HL-60 (cell line): ENCODE measurements around the gene SPOCK2.

Experiments
- DNase-seq, 2 experiments: peaks; one replicate each; pipeline ENCODE4 v3.0.0-alpha.2; 2010 to 2020; ENCODE audit warnings: low read depth in 1 of 2, low spot score in 1 of 2
- H3K27ac ChIP-seq: fragments of 250-450 bp; sonication (Bioruptor Pico); replicated peaks from 2 replicates; pipeline ENCODE4 v1.5.1; 2020; ENCODE audit warnings: mild to moderate bottlenecking, moderate library complexity
- H3K27me3 ChIP-seq: fragments of 250-450 bp; sonication (Bioruptor Pico); 2 replicates; pipeline ENCODE4 v1.5.1; 2021; ENCODE audit warnings: mild to moderate bottlenecking, moderate library complexity; ENCODE audit not compliant: insufficient read depth, poor library complexity, severe bottlenecking
- H3K4me3 ChIP-seq: replicated peaks from 2 replicates; pipeline ENCODE4 v1.5.1; 2011; ENCODE audit warnings: mild to moderate bottlenecking, control low read depth, low read length; ENCODE audit not compliant: insufficient read depth
- CTCF ChIP-seq: IDR thresholded peaks from one replicate; pipeline ENCODE4 v1.5.1; 2011; ENCODE audit warnings: low read length, control low read depth, inconsistent platforms; ENCODE audit not compliant: insufficient read depth
- GABPA ChIP-seq: IDR thresholded peaks from 2 replicates; pipeline ENCODE4 v1.6.1; 2012; ENCODE audit warnings: low read depth
- POLR2AphosphoS5 ChIP-seq: IDR thresholded peaks from 2 replicates; pipeline ENCODE4 v1.6.1; 2012; ENCODE audit warnings: low read depth
- SPI1 ChIP-seq: IDR thresholded peaks from 2 replicates; pipeline ENCODE4 v1.6.1; 2012; ENCODE audit warnings: low read depth, mild to moderate bottlenecking, borderline replicate concordance
- TF ChIP-seq, protein P1 (sequence below): IDR thresholded peaks from 2 replicates; pipeline ENCODE4 v1.6.1; 2012; ENCODE audit warnings: low read depth; ENCODE audit not compliant: insufficient replicate concordance

The SPOCK2 gene

DNA sequence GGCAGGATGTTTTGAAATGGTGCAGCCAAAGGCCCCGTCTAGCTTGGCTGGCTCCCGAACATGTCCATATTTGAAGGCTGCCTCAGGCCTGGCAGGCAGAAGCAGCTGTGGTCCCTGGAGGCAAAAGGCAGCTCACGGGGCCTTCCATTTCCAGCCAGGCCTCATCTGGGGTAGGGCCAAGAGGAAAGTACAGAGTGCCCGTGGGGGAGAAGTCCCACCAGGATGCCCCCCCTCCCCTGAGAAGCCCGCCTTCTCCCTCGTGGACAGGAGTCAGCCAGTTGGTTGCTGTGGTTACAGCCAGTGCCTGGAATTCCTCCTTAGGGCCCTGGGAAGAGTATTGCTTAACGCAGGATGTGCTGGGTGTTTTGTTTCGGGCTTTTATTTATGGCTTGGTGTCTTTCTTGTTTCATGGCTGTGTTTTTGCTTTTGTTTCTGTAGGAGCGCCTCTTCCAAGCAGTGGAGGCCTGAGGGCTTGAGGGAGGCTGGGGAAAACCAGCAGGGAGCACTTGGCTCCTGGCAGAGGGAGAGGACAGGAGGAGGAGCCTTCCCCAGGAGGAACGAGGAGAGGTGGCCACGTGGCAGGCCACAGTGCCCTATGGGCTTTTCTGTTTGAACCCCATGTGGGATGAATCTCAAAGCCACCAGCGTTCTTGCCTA, 78.8 kb downstream of the SPOCK2 start:
- no peak for TF ChIP-seq CTCF
- no peak for TF ChIP-seq POLR2AphosphoS5
- TF ChIP-seq GABPA: no peak
- TF ChIP-seq SPI1: no peak
- TF ChIP-seq, protein P1, sequence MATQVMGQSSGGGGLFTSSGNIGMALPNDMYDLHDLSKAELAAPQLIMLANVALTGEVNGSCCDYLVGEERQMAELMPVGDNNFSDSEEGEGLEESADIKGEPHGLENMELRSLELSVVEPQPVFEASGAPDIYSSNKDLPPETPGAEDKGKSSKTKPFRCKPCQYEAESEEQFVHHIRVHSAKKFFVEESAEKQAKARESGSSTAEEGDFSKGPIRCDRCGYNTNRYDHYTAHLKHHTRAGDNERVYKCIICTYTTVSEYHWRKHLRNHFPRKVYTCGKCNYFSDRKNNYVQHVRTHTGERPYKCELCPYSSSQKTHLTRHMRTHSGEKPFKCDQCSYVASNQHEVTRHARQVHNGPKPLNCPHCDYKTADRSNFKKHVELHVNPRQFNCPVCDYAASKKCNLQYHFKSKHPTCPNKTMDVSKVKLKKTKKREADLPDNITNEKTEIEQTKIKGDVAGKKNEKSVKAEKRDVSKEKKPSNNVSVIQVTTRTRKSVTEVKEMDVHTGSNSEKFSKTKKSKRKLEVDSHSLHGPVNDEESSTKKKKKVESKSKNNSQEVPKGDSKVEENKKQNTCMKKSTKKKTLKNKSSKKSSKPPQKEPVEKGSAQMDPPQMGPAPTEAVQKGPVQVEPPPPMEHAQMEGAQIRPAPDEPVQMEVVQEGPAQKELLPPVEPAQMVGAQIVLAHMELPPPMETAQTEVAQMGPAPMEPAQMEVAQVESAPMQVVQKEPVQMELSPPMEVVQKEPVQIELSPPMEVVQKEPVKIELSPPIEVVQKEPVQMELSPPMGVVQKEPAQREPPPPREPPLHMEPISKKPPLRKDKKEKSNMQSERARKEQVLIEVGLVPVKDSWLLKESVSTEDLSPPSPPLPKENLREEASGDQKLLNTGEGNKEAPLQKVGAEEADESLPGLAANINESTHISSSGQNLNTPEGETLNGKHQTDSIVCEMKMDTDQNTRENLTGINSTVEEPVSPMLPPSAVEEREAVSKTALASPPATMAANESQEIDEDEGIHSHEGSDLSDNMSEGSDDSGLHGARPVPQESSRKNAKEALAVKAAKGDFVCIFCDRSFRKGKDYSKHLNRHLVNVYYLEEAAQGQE: no peak
- Histone ChIP-seq H3K27ac (no peak overlapping the region), H3K27me3 (no peaks in the 10 kb centered on the region), H3K4me3 (no peak overlapping the region)
- no peak for DNase-seq

GRCh38 chr10:72009051-72009424, 79.3 kb downstream of the SPOCK2 start:
- TF ChIP-seq SPI1 (no peak), CTCF (no peak), POLR2AphosphoS5 (no peak), GABPA (no peak)
- TF ChIP-seq, protein P1: no peak
- Histone ChIP-seq H3K27ac (no peak overlapping the region), H3K27me3 (no peaks in the 10 kb centered on the region), H3K4me3 (no peak overlapping the region)
- DNase-seq: no peak
